ENCODE measurements around the gene NUDT19.

DNA sequence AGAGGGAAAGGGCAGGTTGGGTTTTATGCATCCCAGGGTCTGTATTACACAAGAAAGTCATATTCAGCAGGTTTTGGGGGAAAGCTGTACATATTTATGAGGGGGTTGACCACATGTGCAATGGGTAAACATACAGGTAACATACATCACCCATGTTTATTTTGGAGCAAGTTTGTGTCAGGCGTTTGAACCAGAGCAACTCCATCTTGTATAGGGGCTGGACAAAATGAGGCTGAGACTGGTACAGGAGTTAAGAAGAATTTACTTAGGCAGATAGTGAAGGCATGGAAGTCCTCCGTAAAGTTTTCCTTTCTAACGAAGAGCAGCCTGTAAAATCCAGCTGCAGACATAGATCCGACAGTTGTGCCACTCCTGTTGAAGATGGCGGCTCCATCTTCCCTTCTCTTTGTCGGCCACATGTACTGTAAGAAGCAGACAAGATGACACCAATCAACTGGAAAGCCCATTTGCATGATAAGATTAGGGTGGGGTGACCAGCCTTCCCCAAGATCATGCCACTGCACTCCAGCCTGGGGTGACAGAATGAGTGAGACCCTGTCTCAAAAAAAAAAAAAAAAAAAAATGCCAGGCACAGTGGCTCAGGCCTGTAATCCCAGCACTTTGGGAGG lies 4.7 kb upstream of the NUDT19 start:
- TF ChIP-seq CTCF (conservative IDR thresholded peaks at IDR 0.05; ENCODE audit: low read depth in 2 of 2) (no peak), EZH2 (IDR thresholded peaks at IDR 0.05; ENCODE audit: low read depth, unreplicated experiment) (no peak)
- TF ChIP-seq, protein P1, sequence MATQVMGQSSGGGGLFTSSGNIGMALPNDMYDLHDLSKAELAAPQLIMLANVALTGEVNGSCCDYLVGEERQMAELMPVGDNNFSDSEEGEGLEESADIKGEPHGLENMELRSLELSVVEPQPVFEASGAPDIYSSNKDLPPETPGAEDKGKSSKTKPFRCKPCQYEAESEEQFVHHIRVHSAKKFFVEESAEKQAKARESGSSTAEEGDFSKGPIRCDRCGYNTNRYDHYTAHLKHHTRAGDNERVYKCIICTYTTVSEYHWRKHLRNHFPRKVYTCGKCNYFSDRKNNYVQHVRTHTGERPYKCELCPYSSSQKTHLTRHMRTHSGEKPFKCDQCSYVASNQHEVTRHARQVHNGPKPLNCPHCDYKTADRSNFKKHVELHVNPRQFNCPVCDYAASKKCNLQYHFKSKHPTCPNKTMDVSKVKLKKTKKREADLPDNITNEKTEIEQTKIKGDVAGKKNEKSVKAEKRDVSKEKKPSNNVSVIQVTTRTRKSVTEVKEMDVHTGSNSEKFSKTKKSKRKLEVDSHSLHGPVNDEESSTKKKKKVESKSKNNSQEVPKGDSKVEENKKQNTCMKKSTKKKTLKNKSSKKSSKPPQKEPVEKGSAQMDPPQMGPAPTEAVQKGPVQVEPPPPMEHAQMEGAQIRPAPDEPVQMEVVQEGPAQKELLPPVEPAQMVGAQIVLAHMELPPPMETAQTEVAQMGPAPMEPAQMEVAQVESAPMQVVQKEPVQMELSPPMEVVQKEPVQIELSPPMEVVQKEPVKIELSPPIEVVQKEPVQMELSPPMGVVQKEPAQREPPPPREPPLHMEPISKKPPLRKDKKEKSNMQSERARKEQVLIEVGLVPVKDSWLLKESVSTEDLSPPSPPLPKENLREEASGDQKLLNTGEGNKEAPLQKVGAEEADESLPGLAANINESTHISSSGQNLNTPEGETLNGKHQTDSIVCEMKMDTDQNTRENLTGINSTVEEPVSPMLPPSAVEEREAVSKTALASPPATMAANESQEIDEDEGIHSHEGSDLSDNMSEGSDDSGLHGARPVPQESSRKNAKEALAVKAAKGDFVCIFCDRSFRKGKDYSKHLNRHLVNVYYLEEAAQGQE (IDR thresholded peaks at IDR 0.05; ENCODE audit: unreplicated experiment): no peak

Data from GM23338 (cell line).